Activated CD4-positive, alpha-beta T cell treated with anti-CD3 and anti-CD28 coated beads for 36 hours (primary cell): ENCODE measurements around the gene MACROD2. TPM values are rescaled to one million over a fixed set of nuclear protein-coding genes. Genes with fewer than 3 reads are reported as not detected.

Experiments
- ATAC-seq: fragments of 200-7000 bp; cut with Tn5 transposase; one replicate; pipeline ENCODE4 v1.10.0; 2021; ENCODE audit warnings: mild to moderate bottlenecking, moderate library complexity
- CTCF ChIA-PET: fragments of 350-600 bp; sonication (Branson Sonifier 250); formaldehyde crosslinking; loops from one replicate; lab custom pipeline; 2021; ENCODE audit warnings: antibody characterized with exemption; lab: Charles Lee
- POLR2A ChIA-PET: fragments of 350-600 bp; sonication (Branson Sonifier 250); formaldehyde crosslinking; loops from one replicate; lab custom pipeline; 2021; ENCODE audit warnings: antibody characterized with exemption, inconsistent platforms; lab: Charles Lee
- DNase-seq: peaks from one replicate; pipeline ENCODE4 v3.0.0-alpha.2; 2020
- H3K27ac Mint-ChIP-seq: one replicate; pipeline ENCODE4 v1.8.0; 2021; ENCODE audit warnings: mixed read lengths
- H3K27me3 Mint-ChIP-seq: one replicate; pipeline ENCODE4 v1.8.0; 2021; ENCODE audit warnings: mixed read lengths
- H3K36me3 Mint-ChIP-seq: one replicate; pipeline ENCODE4 v1.8.0; 2021; ENCODE audit warnings: low read depth, mixed read lengths
- H3K4me1 Mint-ChIP-seq: one replicate; pipeline ENCODE4 v1.8.0; 2021; ENCODE audit warnings: mixed read lengths
- H3K4me3 Mint-ChIP-seq: one replicate; pipeline ENCODE4 v1.8.0; 2021; ENCODE audit warnings: mild to moderate bottlenecking, moderate library complexity, mixed read lengths
- H3K9me3 Mint-ChIP-seq: one replicate; pipeline ENCODE4 v1.8.0; 2021; ENCODE audit warnings: low read depth, mixed read lengths
- intact Hi-C, 2 experiments: fragments of 100-400 bp; cut with DNase I in 1 of 2; cut with micrococcal nuclease in 1 of 2; formaldehyde crosslinking; loops; one replicate each; pipeline versions ENCODE4 v1.14.2 to v1.15.1; 2022 to 2024; cut with DNase I, micrococcal nuclease
- total RNA-seq, 2 experiments: library from RNA; stranded (reverse); gene quantifications; one replicate each; pipeline ENCODE4 v1.2.3, GENCODE V29; 2021

MACROD2 gene
- total RNA-seq, 2 experiments from 2014 or later, result not detected

GRCh38 chr20:15740046-15740775 lies 1744.9 kb downstream of the MACROD2 start:
- Mint-ChIP-seq H3K27me3 (no peaks in the 10 kb centered on the region), H3K4me1 (no peaks in the 10 kb centered on the region), H3K36me3 (no peaks in the 10 kb centered on the region), H3K9me3 (no peaks in the 10 kb centered on the region), H3K27ac (no peak overlapping the region), H3K4me3 (no peak overlapping the region)
- no peak for DNase-seq
- ChIA-PET POLR2A (no interaction called here), CTCF (interaction anchor here (0.6 kb wide), 2 partner anchors 9 to 1032 kb away, joined by 3 to 4 read pairs; no protein-coding TSS in a partner anchor)
- intact Hi-C loops, result no loop called here
- ATAC-seq, result no peak

- intact Hi-C loops, result no loop called here
- Mint-ChIP-seq H3K4me3 (no peak overlapping the region), H3K36me3 (no peaks in the 10 kb centered on the region), H3K9me3 (peaks cover 4% of the 10 kb centered on the region), H3K27me3 (no peaks in the 10 kb centered on the region), H3K27ac (no peak overlapping the region), H3K4me1 (no peaks in the 10 kb centered on the region)
- CTCF ChIA-PET, result no interaction called here
- DNase-seq (no peak), ATAC-seq (no peak)
- POLR2A ChIA-PET, result no interaction called here
Observed at GRCh38 chr20:15742087-15742486, 1746.8 kb downstream of the MACROD2 start.

GRCh38 chr20:15742627-15743026 lies 1747.3 kb downstream of the MACROD2 start:
- no peaks in the 10 kb centered on the region for H3K27me3 Mint-ChIP-seq
- H3K4me3 Mint-ChIP-seq, result no peak overlapping the region
- H3K36me3 Mint-ChIP-seq, result no peaks in the 10 kb centered on the region
- ATAC-seq (no peak), DNase-seq (no peak)
- no peak overlapping the region for H3K27ac Mint-ChIP-seq
- CTCF ChIA-PET, result no interaction called here
- no peaks in the 10 kb centered on the region for H3K4me1 Mint-ChIP-seq
- H3K9me3 Mint-ChIP-seq, result peaks cover 4% of the 10 kb centered on the region
- intact Hi-C loops, result no loop called here
- POLR2A ChIA-PET, result no interaction called here

- intact Hi-C loops, result no loop called here
- Mint-ChIP-seq H3K4me3 (no peak overlapping the region), H3K9me3 (no peaks in the 10 kb centered on the region), H3K36me3 (no peaks in the 10 kb centered on the region), H3K27me3 (no peaks in the 10 kb centered on the region), H3K4me1 (no peaks in the 10 kb centered on the region), H3K27ac (no peak overlapping the region)
- POLR2A ChIA-PET, result no interaction called here
- no peak for ATAC-seq
- DNase-seq, result no peak
- CTCF ChIA-PET, result no interaction called here
Observed at GRCh38 chr20:15756002-15756753, 1760.9 kb downstream of the MACROD2 start.

- CTCF ChIA-PET, result no interaction called here
- Mint-ChIP-seq H3K27me3 (no peaks in the 10 kb centered on the region), H3K9me3 (no peaks in the 10 kb centered on the region), H3K27ac (no peak overlapping the region), H3K36me3 (no peaks in the 10 kb centered on the region), H3K4me1 (no peaks in the 10 kb centered on the region), H3K4me3 (no peak overlapping the region)
- ATAC-seq, result no peak
- intact Hi-C loops, result no loop called here
- POLR2A ChIA-PET, result no interaction called here
- no peak for DNase-seq
Observed at GRCh38 chr20:15756754-15757115, 1761.4 kb downstream of the MACROD2 start.

GRCh38 chr20:15759594-15759993 lies 1764.3 kb downstream of the MACROD2 start:
- no peak overlapping the region for H3K4me3 Mint-ChIP-seq
- no peaks in the 10 kb centered on the region for H3K36me3 Mint-ChIP-seq
- no peaks in the 10 kb centered on the region for H3K9me3 Mint-ChIP-seq
- no peaks in the 10 kb centered on the region for H3K27me3 Mint-ChIP-seq
- H3K27ac Mint-ChIP-seq, result no peak overlapping the region
- no peak for DNase-seq
- no peak for ATAC-seq
- no peaks in the 10 kb centered on the region for H3K4me1 Mint-ChIP-seq
- intact Hi-C loops, result no loop called here
- ChIA-PET CTCF (no interaction called here), POLR2A (no interaction called here)

- Mint-ChIP-seq H3K27me3 (no peaks in the 10 kb centered on the region), H3K9me3 (peaks cover 2% of the 10 kb centered on the region), H3K27ac (no peak overlapping the region), H3K36me3 (no peaks in the 10 kb centered on the region), H3K4me3 (no peak overlapping the region), H3K4me1 (no peaks in the 10 kb centered on the region)
- ATAC-seq, result no peak
- ChIA-PET POLR2A (no interaction called here), CTCF (no interaction called here)
- no peak for DNase-seq
- intact Hi-C loops, result no loop called here
Observed at GRCh38 chr20:15760001-15760621, 1764.8 kb downstream of the MACROD2 start.

- peaks cover 4% of the 10 kb centered on the region for H3K9me3 Mint-ChIP-seq
- H3K27me3 Mint-ChIP-seq, result no peaks in the 10 kb centered on the region
- no peaks in the 10 kb centered on the region for H3K4me1 Mint-ChIP-seq
- no peak overlapping the region for H3K27ac Mint-ChIP-seq
- H3K36me3 Mint-ChIP-seq, result no peaks in the 10 kb centered on the region
- DNase-seq, result no peak
- no peak overlapping the region for H3K4me3 Mint-ChIP-seq
- ChIA-PET CTCF (no interaction called here), POLR2A (no interaction called here)
- ATAC-seq, result no peak
- intact Hi-C loops, result no loop called here
Observed at GRCh38 chr20:15763366-15763765, 1768.0 kb downstream of the MACROD2 start.

- ATAC-seq, result no peak
- H3K36me3 Mint-ChIP-seq, result no peaks in the 10 kb centered on the region
- peaks cover 5% of the 10 kb centered on the region for H3K9me3 Mint-ChIP-seq
- H3K27me3 Mint-ChIP-seq, result no peaks in the 10 kb centered on the region
- DNase-seq, result no peak
- intact Hi-C loops, result no loop called here
- ChIA-PET POLR2A (no interaction called here), CTCF (no interaction called here)
- no peak overlapping the region for H3K27ac Mint-ChIP-seq
- no peaks in the 10 kb centered on the region for H3K4me1 Mint-ChIP-seq
- H3K4me3 Mint-ChIP-seq, result no peak overlapping the region
Observed at GRCh38 chr20:15767586-15767985, 1772.3 kb downstream of the MACROD2 start.

GRCh38 chr20:15767999-15768741 lies 1772.9 kb downstream of the MACROD2 start:
- Mint-ChIP-seq H3K4me1 (no peaks in the 10 kb centered on the region), H3K27me3 (no peaks in the 10 kb centered on the region), H3K9me3 (peaks cover 5% of the 10 kb centered on the region), H3K27ac (no peak overlapping the region), H3K36me3 (no peaks in the 10 kb centered on the region), H3K4me3 (no peak overlapping the region)
- ChIA-PET CTCF (no interaction called here), POLR2A (no interaction called here)
- no peak for ATAC-seq
- DNase-seq, result no peak
- intact Hi-C loops, result no loop called here

GRCh38 chr20:15772826-15773225 lies 1777.5 kb downstream of the MACROD2 start:
- intact Hi-C loops, result no loop called here
- Mint-ChIP-seq H3K9me3 (peaks cover 1% of the 10 kb centered on the region), H3K4me3 (no peak overlapping the region), H3K27me3 (no peaks in the 10 kb centered on the region), H3K4me1 (no peaks in the 10 kb centered on the region), H3K36me3 (no peaks in the 10 kb centered on the region), H3K27ac (no peak overlapping the region)
- POLR2A ChIA-PET, result no interaction called here
- DNase-seq (no peak), ATAC-seq (no peak)
- CTCF ChIA-PET, result no interaction called here
